MM.1S (cell line): ENCODE results near the gene MCF2L2.

Experiments used
- DNase-seq: peaks from one replicate; pipeline ENCODE4 v3.0.0-alpha.2; 2015
- H2AFZ ChIP-seq: fragments of 300-600 bp; sonication (generic); 2 replicates; pipeline ENCODE4 v1.6.0; 2016; ENCODE audit warnings: antibody characterized with exemption, low read length
- H3F3A ChIP-seq: fragments of 300-600 bp; sonication (generic); 2 replicates; pipeline ENCODE4 v1.6.1; 2016; ENCODE audit warnings: mild to moderate bottlenecking, antibody characterized with exemption, low read length, moderate library complexity, mixed read lengths; ENCODE audit not compliant: insufficient read depth
- H3K27ac ChIP-seq: fragments of 300-600 bp; sonication (generic); 2 replicates; pipeline ENCODE4 v1.5.1; 2016; ENCODE audit warnings: mild to moderate bottlenecking, low read length
- H3K27me3 ChIP-seq: fragments of 300-600 bp; sonication (generic); replicated peaks from 2 replicates; pipeline ENCODE4 v1.6.0; 2016; ENCODE audit warnings: low read length; ENCODE audit not compliant: insufficient read depth
- H3K36me3 ChIP-seq: fragments of 300-600 bp; sonication (generic); replicated peaks from 2 replicates; pipeline ENCODE4 v1.6.1; 2016; ENCODE audit warnings: mild to moderate bottlenecking, low read length, mixed read lengths; ENCODE audit not compliant: insufficient read depth
- H3K4me1 ChIP-seq: fragments of 300-600 bp; sonication (generic); 2 replicates; pipeline ENCODE4 v1.6.1; 2016; ENCODE audit warnings: low read length, mixed read lengths
- H3K4me2 ChIP-seq: fragments of 300-600 bp; sonication (generic); 2 replicates; pipeline ENCODE4 v1.6.0; 2016; ENCODE audit warnings: low read depth, low read length
- H3K4me3 ChIP-seq: fragments of 300-600 bp; sonication (generic); 2 replicates; pipeline ENCODE4 v1.5.1; 2016; ENCODE audit warnings: low read length, mixed read lengths
- H3K79me2 ChIP-seq: fragments of 300-600 bp; sonication (generic); 2 replicates; pipeline ENCODE4 v1.6.1; 2016; ENCODE audit warnings: mixed run types, low read length, mixed read lengths
- H3K9ac ChIP-seq: fragments of 300-600 bp; sonication (generic); 2 replicates; pipeline ENCODE4 v1.6.1; 2016; ENCODE audit warnings: low read length, mixed read lengths
- H3K9me2 ChIP-seq: fragments of 300-600 bp; sonication (generic); replicated peaks from 2 replicates; pipeline ENCODE4 v1.6.1; 2016; ENCODE audit warnings: mild to moderate bottlenecking, low read length, mixed read lengths; ENCODE audit not compliant: insufficient read depth
- H3K9me3 ChIP-seq: fragments of 300-600 bp; sonication (generic); replicated peaks from 2 replicates; pipeline ENCODE4 v1.6.1; 2016; ENCODE audit warnings: mild to moderate bottlenecking, low read length, mixed read lengths; ENCODE audit not compliant: insufficient read depth
- H4K20me1 ChIP-seq: fragments of 300-600 bp; sonication (generic); 2 replicates; pipeline ENCODE4 v1.6.1; 2016; ENCODE audit warnings: mild to moderate bottlenecking, low read length, moderate library complexity, mixed read lengths; ENCODE audit not compliant: insufficient read depth
- EZH2 ChIP-seq: fragments of 300-600 bp; sonication (generic); optimal IDR thresholded peaks from 2 replicates; pipeline ENCODE3; 2017; ENCODE audit warnings: low read depth, mild to moderate bottlenecking, antibody characterized with exemption, low read length, mixed read lengths
- EZH2phosphoT487 ChIP-seq: fragments of 300-600 bp; sonication (generic); IDR thresholded peaks from 2 replicates; pipeline ENCODE4 v1.6.1; 2018; ENCODE audit warnings: antibody characterized with exemption, low read length
- TF ChIP-seq, protein P1 (sequence below): fragments of 300-600 bp; sonication (generic); IDR thresholded peaks from 2 replicates; pipeline ENCODE4 v1.5.1; 2016; ENCODE audit warnings: antibody characterized with exemption, low read length, mixed read lengths

Gene MCF2L2

DNA sequence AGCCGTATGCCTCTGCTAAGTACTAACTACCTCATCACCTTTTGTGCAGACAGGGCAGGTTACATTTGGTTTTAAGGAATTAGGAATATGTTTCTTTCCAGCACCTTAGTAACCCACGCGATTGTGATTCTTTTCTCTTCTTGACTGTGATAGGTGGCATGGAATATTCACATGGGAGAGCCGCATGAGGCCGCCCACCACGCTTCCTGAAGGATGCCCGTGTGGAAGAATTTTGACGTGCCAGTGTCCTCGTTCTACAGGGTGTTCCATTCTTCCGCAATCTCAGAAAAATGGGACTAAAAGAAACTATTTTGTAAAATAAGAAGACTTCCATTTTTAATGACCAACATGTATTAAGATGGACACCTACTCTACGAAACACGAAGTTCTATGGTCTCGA lies 159.1 kb downstream of the MCF2L2 start:
- no peaks in the 10 kb centered on the region for H3K27me3 ChIP-seq
- no peaks in the 10 kb centered on the region for H3F3A ChIP-seq
- H3K4me2 ChIP-seq: no peak overlapping the region
- H3K79me2 ChIP-seq: no peaks in the 10 kb centered on the region
- no peak overlapping the region for H2AFZ ChIP-seq
- no peaks in the 10 kb centered on the region for H4K20me1 ChIP-seq
- no peak for DNase-seq
- no peaks in the 10 kb centered on the region for H3K36me3 ChIP-seq
- H3K27ac ChIP-seq: no peak overlapping the region
- TF ChIP-seq EZH2phosphoT487: no peak
- TF ChIP-seq EZH2: no peak
- TF ChIP-seq, protein P1, sequence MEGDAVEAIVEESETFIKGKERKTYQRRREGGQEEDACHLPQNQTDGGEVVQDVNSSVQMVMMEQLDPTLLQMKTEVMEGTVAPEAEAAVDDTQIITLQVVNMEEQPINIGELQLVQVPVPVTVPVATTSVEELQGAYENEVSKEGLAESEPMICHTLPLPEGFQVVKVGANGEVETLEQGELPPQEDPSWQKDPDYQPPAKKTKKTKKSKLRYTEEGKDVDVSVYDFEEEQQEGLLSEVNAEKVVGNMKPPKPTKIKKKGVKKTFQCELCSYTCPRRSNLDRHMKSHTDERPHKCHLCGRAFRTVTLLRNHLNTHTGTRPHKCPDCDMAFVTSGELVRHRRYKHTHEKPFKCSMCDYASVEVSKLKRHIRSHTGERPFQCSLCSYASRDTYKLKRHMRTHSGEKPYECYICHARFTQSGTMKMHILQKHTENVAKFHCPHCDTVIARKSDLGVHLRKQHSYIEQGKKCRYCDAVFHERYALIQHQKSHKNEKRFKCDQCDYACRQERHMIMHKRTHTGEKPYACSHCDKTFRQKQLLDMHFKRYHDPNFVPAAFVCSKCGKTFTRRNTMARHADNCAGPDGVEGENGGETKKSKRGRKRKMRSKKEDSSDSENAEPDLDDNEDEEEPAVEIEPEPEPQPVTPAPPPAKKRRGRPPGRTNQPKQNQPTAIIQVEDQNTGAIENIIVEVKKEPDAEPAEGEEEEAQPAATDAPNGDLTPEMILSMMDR: no peak
- H3K4me3 ChIP-seq: no peak overlapping the region
- H3K9ac ChIP-seq: no peak overlapping the region
- H3K9me2 ChIP-seq: no peaks in the 10 kb centered on the region
- H3K9me3 ChIP-seq: no peaks in the 10 kb centered on the region
- H3K4me1 ChIP-seq: no peaks in the 10 kb centered on the region

DNA sequence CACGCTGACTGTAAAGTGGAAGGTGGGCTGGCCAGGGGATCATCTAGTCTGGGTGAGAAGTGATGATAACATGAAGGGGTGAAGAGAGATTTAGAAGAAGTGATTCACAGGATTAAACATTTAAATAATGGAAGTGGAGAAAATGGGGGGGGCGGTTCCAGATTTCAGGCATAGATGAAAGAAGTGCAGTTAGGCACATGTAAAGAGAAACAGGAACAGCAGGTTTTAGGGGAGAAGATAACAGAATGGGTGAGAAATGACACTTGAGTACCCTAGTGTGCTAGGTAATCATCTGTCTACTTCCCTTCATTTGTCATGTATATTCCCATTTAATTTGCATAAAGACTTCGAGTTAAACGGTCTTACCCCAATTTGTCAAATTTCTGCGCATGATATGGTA lies 160.1 kb downstream of the MCF2L2 start:
- Histone ChIP-seq H3K9ac (no peak overlapping the region), H2AFZ (no peak overlapping the region), H3K9me3 (no peaks in the 10 kb centered on the region), H3K4me1 (no peaks in the 10 kb centered on the region), H3K27me3 (no peaks in the 10 kb centered on the region), H3F3A (no peaks in the 10 kb centered on the region), H3K36me3 (no peaks in the 10 kb centered on the region), H4K20me1 (no peaks in the 10 kb centered on the region), H3K4me3 (no peak overlapping the region), H3K9me2 (no peaks in the 10 kb centered on the region), H3K4me2 (no peak overlapping the region), H3K79me2 (no peaks in the 10 kb centered on the region), H3K27ac (no peak overlapping the region)
- no peak for DNase-seq
- TF ChIP-seq EZH2 (no peak), EZH2phosphoT487 (no peak)
- TF ChIP-seq, protein P1: no peak

DNA sequence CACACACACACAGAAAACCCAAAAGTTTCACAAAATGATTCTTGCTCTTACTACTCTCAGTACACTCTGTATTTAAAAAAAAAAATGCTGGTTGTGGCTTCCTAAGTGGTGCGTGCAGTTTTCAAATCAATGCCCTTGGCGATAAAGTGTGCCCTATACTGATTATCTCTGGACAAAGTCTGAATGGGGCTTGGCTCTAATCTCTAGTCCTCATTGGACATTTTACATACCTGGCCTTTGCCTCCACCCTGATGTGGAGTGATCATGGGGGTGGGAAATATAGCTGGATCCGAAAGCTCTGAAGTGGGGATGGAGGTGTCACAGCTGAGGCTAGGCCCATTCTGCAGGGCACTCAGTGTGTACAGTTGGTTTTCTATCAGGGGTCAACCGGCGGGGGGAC lies 161.3 kb downstream of the MCF2L2 start:
- no peaks in the 10 kb centered on the region for H3K27me3 ChIP-seq
- no peaks in the 10 kb centered on the region for H4K20me1 ChIP-seq
- DNase-seq: no peak
- H3K9me3 ChIP-seq: no peaks in the 10 kb centered on the region
- no peaks in the 10 kb centered on the region for H3K9me2 ChIP-seq
- H3K4me3 ChIP-seq: no peak overlapping the region
- no peaks in the 10 kb centered on the region for H3F3A ChIP-seq
- TF ChIP-seq EZH2phosphoT487 (no peak), EZH2 (no peak)
- TF ChIP-seq, protein P1: no peak
- no peak overlapping the region for H2AFZ ChIP-seq
- H3K9ac ChIP-seq: no peak overlapping the region
- H3K79me2 ChIP-seq: no peaks in the 10 kb centered on the region
- no peak overlapping the region for H3K27ac ChIP-seq
- no peak overlapping the region for H3K4me2 ChIP-seq
- no peaks in the 10 kb centered on the region for H3K4me1 ChIP-seq
- no peaks in the 10 kb centered on the region for H3K36me3 ChIP-seq
